ENCODE measurements around the gene BRAF.

DNA sequence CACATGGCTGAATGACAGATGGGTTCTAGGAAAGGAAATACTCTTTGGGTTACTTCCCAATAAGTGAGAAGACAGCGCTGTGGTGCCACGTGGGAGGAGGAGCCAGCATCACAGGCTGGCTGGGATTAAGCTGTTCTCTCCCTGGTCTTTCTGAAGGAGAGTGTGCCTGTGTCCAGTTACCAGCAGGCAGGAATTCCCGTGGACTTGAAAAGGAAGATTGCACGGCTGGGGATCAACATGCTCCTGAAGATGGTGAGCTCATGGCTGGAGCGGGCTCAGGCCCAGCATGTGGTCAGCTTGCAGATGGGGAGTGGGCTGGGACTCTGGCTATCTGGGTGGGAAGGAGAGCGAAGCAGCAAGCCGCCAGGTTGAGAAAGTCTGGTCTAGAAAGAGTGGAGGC lies 243.8 kb downstream of the BRAF start:
- no peak for TF ChIP-seq CTCF (IDR thresholded peaks at IDR 0.05; ENCODE audit: extremely low read depth in 1 of 2, insufficient read depth in 1 of 2, low read depth in 1 of 2, low read length in 2 of 2)
- no peak for TF ChIP-seq POLR2AphosphoS5 (IDR thresholded peaks at IDR 0.05; ENCODE audit: insufficient read depth, low read depth, low read length)
- no peak for TF ChIP-seq POLR2A (IDR thresholded peaks at IDR 0.05; ENCODE audit: low read depth, low read length)
- no peak for TF ChIP-seq EZH2 (IDR thresholded peaks at IDR 0.05; ENCODE audit: borderline replicate concordance, low read depth, low read length, severe bottlenecking)
- no peak for TF ChIP-seq MYC (IDR thresholded peaks at IDR 0.05; ENCODE audit: low read depth, low read length)
- no peak for TF ChIP-seq MAX (IDR thresholded peaks at IDR 0.05; ENCODE audit: insufficient read depth, insufficient read length)

Measured in endothelial cell of umbilical vein (primary cell).